HG02763 (cell line): ENCODE measurements around the gene FOXO3.

Experiments
- ATAC-seq: cut with Tn5 transposase; IDR thresholded peaks from one replicate; pipeline ENCODE4 v1.9.1; 2021; ENCODE audit warnings: mild to moderate bottlenecking, moderate library complexity; ENCODE audit not compliant: unreplicated experiment

Gene FOXO3

DNA sequence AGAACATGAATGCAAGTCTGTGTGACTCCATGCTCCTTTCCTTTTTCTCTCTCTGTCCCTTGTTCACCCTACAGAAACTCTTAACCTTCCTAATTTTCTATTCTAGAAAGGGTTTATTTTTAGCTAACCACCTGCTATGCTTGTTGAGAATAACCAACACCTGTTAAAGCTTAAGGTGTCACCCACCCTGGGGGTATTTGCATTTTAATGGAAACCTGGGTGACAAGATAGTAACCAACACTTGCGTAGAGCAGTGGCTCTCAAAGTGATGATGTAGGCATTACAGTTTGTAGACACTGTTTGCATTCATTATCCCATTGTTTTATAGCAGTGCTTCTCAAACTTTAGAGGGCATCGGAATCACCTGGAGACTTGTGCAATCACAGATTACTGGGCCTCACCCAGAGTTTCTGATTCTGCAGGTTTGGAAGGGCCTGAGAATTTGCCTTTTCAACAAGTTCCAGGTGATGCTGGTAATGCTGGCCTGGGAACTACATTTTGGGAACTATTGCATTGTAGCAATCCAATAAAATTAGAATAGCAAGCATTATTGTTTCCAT lies 173.1 kb downstream of the FOXO3 start:
- no peak for ATAC-seq
